ENCODE measurements around the gene ADAM30.

The ADAM30 gene

GRCh38 chr1:119896303-119896702 is at the start of gene ADAM30:
Gene ADAM30, minus strand, starts transcription at chr1:119896515. Its CDS starts 179 bp downstream, at chr1:119896336.
- ChIA-PET POLR2A (no interaction called here), CTCF (interaction anchor here (0.5 kb wide), 1 partner anchor 25 kb away, joined by 5 read pairs; no protein-coding TSS in a partner anchor)
- DNase-seq (ENCODE audit: extremely low spot score): no peak
- TF ChIP-seq FOXM1 (IDR thresholded peaks at IDR 0.05; ENCODE audit: borderline replicate concordance) (no peak), SP1 (IDR thresholded peaks at IDR 0.05) (no peak), HDGF (IDR thresholded peaks at IDR 0.05; ENCODE audit: borderline replicate concordance) (no peak), FOXK2 (IDR thresholded peaks at IDR 0.05) (no peak), SUZ12 (IDR thresholded peaks at IDR 0.05) (no peak), CTBP1 (IDR thresholded peaks at IDR 0.05; ENCODE audit: borderline replicate concordance) (no peak), LEF1 (IDR thresholded peaks at IDR 0.05; ENCODE audit: borderline replicate concordance) (no peak), ELF4 (IDR thresholded peaks at IDR 0.05) (no peak), ARNT (IDR thresholded peaks at IDR 0.05) (no peak), NFRKB (IDR thresholded peaks at IDR 0.05) (no peak), BHLHE40 (IDR thresholded peaks at IDR 0.05; ENCODE audit: borderline replicate concordance) (no peak), ZNF384 (IDR thresholded peaks at IDR 0.05) (no peak)

- DNase-seq (ENCODE audit: extremely low spot score): no peak
- ChIA-PET POLR2A (no interaction called here), CTCF (interaction anchor here (1.3 kb wide), 1 partner anchor 25 kb away, joined by 4 read pairs; no protein-coding TSS in a partner anchor)
- no peak for TF ChIP-seq NFRKB (IDR thresholded peaks at IDR 0.05)
- TF ChIP-seq ZNF384 (IDR thresholded peaks at IDR 0.05): no peak
- no peak for TF ChIP-seq BHLHE40 (IDR thresholded peaks at IDR 0.05; ENCODE audit: borderline replicate concordance)
- TF ChIP-seq, protein P1, sequence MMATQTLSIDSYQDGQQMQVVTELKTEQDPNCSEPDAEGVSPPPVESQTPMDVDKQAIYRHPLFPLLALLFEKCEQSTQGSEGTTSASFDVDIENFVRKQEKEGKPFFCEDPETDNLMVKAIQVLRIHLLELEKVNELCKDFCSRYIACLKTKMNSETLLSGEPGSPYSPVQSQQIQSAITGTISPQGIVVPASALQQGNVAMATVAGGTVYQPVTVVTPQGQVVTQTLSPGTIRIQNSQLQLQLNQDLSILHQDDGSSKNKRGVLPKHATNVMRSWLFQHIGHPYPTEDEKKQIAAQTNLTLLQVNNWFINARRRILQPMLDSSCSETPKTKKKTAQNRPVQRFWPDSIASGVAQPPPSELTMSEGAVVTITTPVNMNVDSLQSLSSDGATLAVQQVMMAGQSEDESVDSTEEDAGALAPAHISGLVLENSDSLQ (IDR thresholded peaks at IDR 0.05): no peak
- no peak for TF ChIP-seq LEF1 (IDR thresholded peaks at IDR 0.05; ENCODE audit: borderline replicate concordance)
- TF ChIP-seq FOXA1 (IDR thresholded peaks at IDR 0.05): no peak
- TF ChIP-seq HDGF (IDR thresholded peaks at IDR 0.05; ENCODE audit: borderline replicate concordance): no peak
Measured at GRCh38 chr1:119943216-119943615, 46.9 kb upstream of the ADAM30 start.

GRCh38 chr1:119941392-119941791 is 45.1 kb upstream of the ADAM30 start:
- DNase-seq (ENCODE audit: extremely low spot score): no peak
- CTCF ChIA-PET: interaction anchor here (0.5 kb wide), 1 partner anchor 175 kb away, joined by 3 read pairs; no protein-coding TSS in a partner anchor
- POLR2A ChIA-PET: no interaction called here
- TF ChIP-seq, protein P1 (IDR thresholded peaks at IDR 0.05): no peak
- no peak for TF ChIP-seq FOXK2 (IDR thresholded peaks at IDR 0.05)
- no peak for TF ChIP-seq ELF4 (IDR thresholded peaks at IDR 0.05)
- no peak for TF ChIP-seq HDGF (IDR thresholded peaks at IDR 0.05; ENCODE audit: borderline replicate concordance)
- TF ChIP-seq SP1 (IDR thresholded peaks at IDR 0.05): no peak
- no peak for TF ChIP-seq ZNF384 (IDR thresholded peaks at IDR 0.05)

- ChIA-PET CTCF (interaction anchor here (0.5 kb wide), 1 partner anchor 176 kb away, joined by 3 read pairs; no protein-coding TSS in a partner anchor), POLR2A (no interaction called here)
- no peak for DNase-seq (ENCODE audit: extremely low spot score)
- no peak for TF ChIP-seq L3MBTL2 (conservative IDR thresholded peaks at IDR 0.05)
- TF ChIP-seq CTBP1 (IDR thresholded peaks at IDR 0.05; ENCODE audit: borderline replicate concordance): no peak
- TF ChIP-seq HDGF (IDR thresholded peaks at IDR 0.05; ENCODE audit: borderline replicate concordance): no peak
- TF ChIP-seq ELF4 (IDR thresholded peaks at IDR 0.05): no peak
- TF ChIP-seq SP1 (IDR thresholded peaks at IDR 0.05): no peak
- TF ChIP-seq FOXK2 (IDR thresholded peaks at IDR 0.05): no peak
- TF ChIP-seq TARDBP (IDR thresholded peaks at IDR 0.05): no peak
- no peak for TF ChIP-seq LEF1 (IDR thresholded peaks at IDR 0.05; ENCODE audit: borderline replicate concordance)
- TF ChIP-seq ZNF384 (IDR thresholded peaks at IDR 0.05): no peak
- no peak for TF ChIP-seq FOXA1 (IDR thresholded peaks at IDR 0.05)
- TF ChIP-seq BHLHE40 (IDR thresholded peaks at IDR 0.05; ENCODE audit: borderline replicate concordance): no peak
- TF ChIP-seq NFRKB (IDR thresholded peaks at IDR 0.05): no peak
- no peak for TF ChIP-seq ARNT (IDR thresholded peaks at IDR 0.05)
- TF ChIP-seq SUZ12 (IDR thresholded peaks at IDR 0.05): no peak
- TF ChIP-seq FOXM1 (IDR thresholded peaks at IDR 0.05; ENCODE audit: borderline replicate concordance): no peak
- TF ChIP-seq, protein P1 (IDR thresholded peaks at IDR 0.05): no peak
Measured at GRCh38 chr1:119940697-119941096, 44.4 kb upstream of the ADAM30 start.

- no peak for TF ChIP-seq ELF4 (IDR thresholded peaks at IDR 0.05)
- TF ChIP-seq FOXM1 (IDR thresholded peaks at IDR 0.05; ENCODE audit: borderline replicate concordance): no peak
- no peak for TF ChIP-seq FOXK2 (IDR thresholded peaks at IDR 0.05)
- no peak for TF ChIP-seq L3MBTL2 (conservative IDR thresholded peaks at IDR 0.05)
- TF ChIP-seq ARNT (IDR thresholded peaks at IDR 0.05): no peak
- no peak for TF ChIP-seq HDGF (IDR thresholded peaks at IDR 0.05; ENCODE audit: borderline replicate concordance)
- TF ChIP-seq LEF1 (IDR thresholded peaks at IDR 0.05; ENCODE audit: borderline replicate concordance): no peak
- TF ChIP-seq BHLHE40 (IDR thresholded peaks at IDR 0.05; ENCODE audit: borderline replicate concordance): no peak
- TF ChIP-seq ZNF384 (IDR thresholded peaks at IDR 0.05): no peak
- no peak for TF ChIP-seq NFRKB (IDR thresholded peaks at IDR 0.05)
- TF ChIP-seq, protein P1 (IDR thresholded peaks at IDR 0.05): no peak
- no peak for TF ChIP-seq SP1 (IDR thresholded peaks at IDR 0.05)
- TF ChIP-seq FOXA1 (IDR thresholded peaks at IDR 0.05): no peak
- TF ChIP-seq TARDBP (IDR thresholded peaks at IDR 0.05): no peak
- no peak for TF ChIP-seq SUZ12 (IDR thresholded peaks at IDR 0.05)
- TF ChIP-seq CTBP1 (IDR thresholded peaks at IDR 0.05; ENCODE audit: borderline replicate concordance): no peak
- no peak for DNase-seq (ENCODE audit: extremely low spot score)
- ChIA-PET CTCF (no interaction called here), POLR2A (no interaction called here)
Measured at GRCh38 chr1:119937198-119937597, 40.9 kb upstream of the ADAM30 start.

DNA sequence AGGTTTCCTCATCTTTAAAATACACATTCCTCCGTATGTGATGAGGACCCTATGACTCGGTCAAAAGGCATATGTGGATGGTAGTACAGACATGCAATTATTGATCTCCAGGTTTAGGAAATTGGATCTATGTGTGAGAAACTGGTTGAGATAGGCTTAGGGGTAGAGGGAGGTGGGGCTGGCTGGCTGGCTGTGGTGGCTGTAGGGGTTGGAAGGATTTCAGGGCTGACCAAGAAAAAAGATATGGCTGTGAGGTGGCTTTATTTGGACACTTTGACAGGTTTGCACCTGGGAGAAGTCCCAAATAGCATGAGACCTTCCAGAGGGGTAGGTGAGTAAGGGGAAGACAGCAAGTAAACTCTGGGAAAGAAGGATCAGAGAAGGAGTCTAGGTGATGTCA is 39.6 kb upstream of the ADAM30 start:
- TF ChIP-seq, protein P1 (IDR thresholded peaks at IDR 0.05): no peak
- no peak for TF ChIP-seq ZNF384 (IDR thresholded peaks at IDR 0.05)
- no peak for TF ChIP-seq NFRKB (IDR thresholded peaks at IDR 0.05)
- TF ChIP-seq HDGF (IDR thresholded peaks at IDR 0.05; ENCODE audit: borderline replicate concordance): no peak
- TF ChIP-seq ARNT (IDR thresholded peaks at IDR 0.05): no peak
- TF ChIP-seq BHLHE40 (IDR thresholded peaks at IDR 0.05; ENCODE audit: borderline replicate concordance): no peak
- TF ChIP-seq SP1 (IDR thresholded peaks at IDR 0.05): no peak
- TF ChIP-seq FOXA1 (IDR thresholded peaks at IDR 0.05): no peak
- no peak for TF ChIP-seq FOXK2 (IDR thresholded peaks at IDR 0.05)
- CTCF ChIA-PET: no interaction called here
- DNase-seq (ENCODE audit: extremely low spot score): no peak
- POLR2A ChIA-PET: no interaction called here

All from HEK293T (cell line).